ENCODE results near the gene FAM200A. TPM values are rescaled to one million over a fixed set of nuclear protein-coding genes. Genes with fewer than 3 reads are reported as not detected.

Gene FAM200A
- total and polyA plus RNA-seq, 4 donors, result 1.0 to 4.6 (median 2.1) TPM

GRCh38 chr7:99554939-99555338 lies 3.0 kb upstream of the FAM200A start:
- 75% methylated on average over 2 of the region's 2 CpGs for WGBS

GRCh38 chr7:99553039-99553438 lies 1.1 kb upstream of the FAM200A start:
- Histone ChIP-seq H3K9me3 (ENCODE audit: control insufficient read depth in 4 of 4, low read length in 3 of 4) (peaks cover 0 to 3% (median 1%) of the 10 kb centered on the region in 4 donors), H3K4me3 (ENCODE audit: low read depth in 1 of 3, low read length in 3 of 3) (no peak overlapping the region), H3K9ac (ENCODE audit: low read depth in 1 of 2, low read length in 2 of 2) (no peak overlapping the region), H3K27me3 (ENCODE audit: control insufficient read depth in 4 of 4, insufficient read depth in 4 of 4, low read length in 3 of 4) (no peaks in the 10 kb centered on the region), H3K36me3 (ENCODE audit: control insufficient read depth in 4 of 4, insufficient read depth in 3 of 4, low read depth in 1 of 4, low read length in 3 of 4) (peaks cover 0 to 10% (median 7%) of the 10 kb centered on the region in 4 donors), H3K4me1 (ENCODE audit: control insufficient read depth in 4 of 4, insufficient read depth in 4 of 4, low read length in 3 of 4) (peaks cover 0 to 29% (median 20%) of the 10 kb centered on the region in 4 donors), H3K27ac (ENCODE audit: low read depth in 1 of 2, low read length in 2 of 2) (no peak overlapping the region)
- TF ChIP-seq TAF1 (conservative IDR thresholded peaks at IDR 0.05) (no peak), REST (IDR thresholded peaks at IDR 0.05) (no peak)
- WGBS, result 94% methylated on average over 4 of the region's 4 CpGs
- DNase-seq (ENCODE audit: low spot score), result no peak

More at GRCh38 chr7:99554939-99555338, 3.0 kb upstream of the FAM200A start:
- Histone ChIP-seq H3K4me1 (ENCODE audit: control insufficient read depth in 4 of 4, insufficient read depth in 4 of 4, low read length in 3 of 4) (peaks cover 1 to 29% (median 22%) of the 10 kb centered on the region in 4 donors), H3K27ac (ENCODE audit: low read depth in 1 of 2, low read length in 2 of 2) (no peak overlapping the region), H3K27me3 (ENCODE audit: control insufficient read depth in 4 of 4, insufficient read depth in 4 of 4, low read length in 3 of 4) (no peaks in the 10 kb centered on the region), H3K9me3 (ENCODE audit: control insufficient read depth in 4 of 4, low read length in 3 of 4) (no peaks in the 10 kb centered on the region), H3K36me3 (ENCODE audit: control insufficient read depth in 4 of 4, insufficient read depth in 3 of 4, low read depth in 1 of 4, low read length in 3 of 4) (peaks cover 0 to 4% (median 3%) of the 10 kb centered on the region in 4 donors), H3K4me3 (ENCODE audit: low read depth in 1 of 3, low read length in 3 of 3) (no peak overlapping the region), H3K9ac (ENCODE audit: low read depth in 1 of 2, low read length in 2 of 2) (no peak overlapping the region)
- no peak for DNase-seq (ENCODE audit: low spot score)
- TF ChIP-seq ZBTB33 (IDR thresholded peaks at IDR 0.05) (no peak), RAD21 (IDR thresholded peaks at IDR 0.05) (no peak), SP1 (IDR thresholded peaks at IDR 0.05) (no peak), MAX (IDR thresholded peaks at IDR 0.05) (no peak), RXRA (IDR thresholded peaks at IDR 0.05) (no peak), NR2F2 (IDR thresholded peaks at IDR 0.05) (no peak)

GRCh38 chr7:99551334-99551733 lies 580 bp downstream of the FAM200A start:
- peak overlapping the region; percentile 63 to 88 for H3K9ac ChIP-seq (ENCODE audit: low read depth in 1 of 2, low read length in 2 of 2)
- peaks cover 0 to 20% (median 18%) of the 10 kb centered on the region in 4 donors for H3K36me3 ChIP-seq (ENCODE audit: control insufficient read depth in 4 of 4, insufficient read depth in 3 of 4, low read depth in 1 of 4, low read length in 3 of 4)
- H3K27ac ChIP-seq (ENCODE audit: low read depth in 1 of 2, low read length in 2 of 2), result peak overlapping the region; percentile 23 to 66
- peaks cover 0 to 8% (median 4%) of the 10 kb centered on the region in 4 donors for H3K9me3 ChIP-seq (ENCODE audit: control insufficient read depth in 4 of 4, low read length in 3 of 4)
- WGBS, result 11% methylated on average over 15 of the region's 15 CpGs
- H3K4me3 ChIP-seq (ENCODE audit: low read depth in 1 of 3, low read length in 3 of 3), result peak overlapping the region; percentile 85 to 98 (median 85)
- no peaks in the 10 kb centered on the region for H3K27me3 ChIP-seq (ENCODE audit: control insufficient read depth in 4 of 4, insufficient read depth in 4 of 4, low read length in 3 of 4)
- H3K4me1 ChIP-seq (ENCODE audit: control insufficient read depth in 4 of 4, insufficient read depth in 4 of 4, low read length in 3 of 4), result peaks cover 0 to 16% (median 12%) of the 10 kb centered on the region in 4 donors
- no peak for DNase-seq (ENCODE audit: low spot score)
- TF ChIP-seq REST (IDR thresholded peaks at IDR 0.05), result no peak
- TF ChIP-seq YY1 (IDR thresholded peaks at IDR 0.05), result no peak
- TF ChIP-seq HNF4A (conservative IDR thresholded peaks at IDR 0.05), result no peak
- TF ChIP-seq TAF1 (conservative IDR thresholded peaks at IDR 0.05), result no peak
- no peak for TF ChIP-seq ZBTB33 (IDR thresholded peaks at IDR 0.05)
- TF ChIP-seq MAX (IDR thresholded peaks at IDR 0.05), result no peak
- TF ChIP-seq SP1 (IDR thresholded peaks at IDR 0.05), result no peak
- no peak for TF ChIP-seq EGR1 (IDR thresholded peaks at IDR 0.05; ENCODE audit: low read depth in 2 of 2)
- no peak for TF ChIP-seq RAD21 (IDR thresholded peaks at IDR 0.05)
- TF ChIP-seq FOXA1 (IDR thresholded peaks at IDR 0.05), result no peak
- no peak for TF ChIP-seq NR2F2 (IDR thresholded peaks at IDR 0.05)
- no peak for TF ChIP-seq RXRA (IDR thresholded peaks at IDR 0.05)
- TF ChIP-seq HNF4G (IDR thresholded peaks at IDR 0.05), result no peak
- no peak for TF ChIP-seq ATF3 (IDR thresholded peaks at IDR 0.05)
- no peak for TF ChIP-seq FOXA2 (IDR thresholded peaks at IDR 0.05)

All from liver (tissue), 9 donors.